ENCODE measurements around the gene AMOTL1.

- peak in 3 of 6 experiments; percentile 31 to 46 (median 35) for TF ChIP-seq CTCF (IDR thresholded peaks at IDR 0.05)
- no peak for TF ChIP-seq POLR2A (IDR thresholded peaks at IDR 0.05)
These were observed 5.9 kb upstream of the AMOTL1 start for GRCh38 chr11:94762208-94762607.

Data from esophagus squamous epithelium (tissue), 4 donors.